OCI-LY3 (cell line): Measurements from ENCODE around the gene ZBTB45.
A peak's percentile ranks its signal among the peaks of the same experiment; 100 is the strongest.

Experiments
- H2AFZ ChIP-seq: fragments of 200-600, 300-600 bp; shearing (Covaris generic); 2 replicates; pipeline ENCODE4 v1.6.0; 2014; ENCODE audit warnings: antibody characterized with exemption, low read depth, low read length
- H3K27ac ChIP-seq: fragments of 200-600, 300-600 bp; sonication (generic); 2 replicates; pipeline ENCODE4 v1.5.1; 2014; ENCODE audit warnings: mild to moderate bottlenecking, low read length, moderate library complexity, mixed read lengths
- H3K27me3 ChIP-seq: fragments of 200-600, 300-600 bp; sonication (generic); 2 replicates; pipeline ENCODE4 v1.6.1; 2014; ENCODE audit warnings: low read depth, low read length, mixed read lengths
- H3K36me3 ChIP-seq: fragments of 200-600, 300-600 bp; sonication (generic); replicated peaks from 2 replicates; pipeline ENCODE3; 2014; ENCODE audit warnings: low read depth, low read length, mixed read lengths
- H3K4me1 ChIP-seq: fragments of 300-600, 200-600 bp; sonication (generic); 2 replicates; pipeline ENCODE4 v1.6.1; 2014; ENCODE audit warnings: low read length, mixed read lengths
- H3K4me2 ChIP-seq: fragments of 200-600, 300-600 bp; sonication (generic); 2 replicates; pipeline ENCODE4 v1.6.1; 2014; ENCODE audit warnings: low read length, mixed read lengths
- H3K4me3 ChIP-seq: fragments of 300-600, 200-600 bp; sonication (generic); 2 replicates; pipeline ENCODE4 v1.5.1; 2014; ENCODE audit warnings: antibody characterized with exemption, mild to moderate bottlenecking, low read length, moderate library complexity
- H3K79me2 ChIP-seq: fragments of 300-600, 200-600 bp; shearing (Covaris generic); 2 replicates; pipeline ENCODE4 v1.6.1; 2014; ENCODE audit warnings: mild to moderate bottlenecking, low read length, mixed read lengths
- H3K9ac ChIP-seq: fragments of 300-600, 200-600 bp; shearing (Covaris generic); 2 replicates; pipeline ENCODE4 v1.6.0; 2014; ENCODE audit warnings: mild to moderate bottlenecking, low read length, moderate library complexity
- H3K9me3 ChIP-seq: fragments of 200-600, 300-600 bp; shearing (Covaris generic); 2 replicates; pipeline ENCODE4 v1.6.1; 2014; ENCODE audit warnings: low read length, mixed read lengths; ENCODE audit not compliant: insufficient read depth
- H4K20me1 ChIP-seq: fragments of 200-600, 300-600 bp; sonication (generic); 2 replicates; pipeline ENCODE4 v1.6.1; 2016; ENCODE audit warnings: low read length, mixed read lengths; ENCODE audit not compliant: insufficient read depth
- CTCF ChIP-seq: fragments of 200-600, 300-600 bp; sonication (generic); IDR thresholded peaks from 2 replicates; pipeline ENCODE4 v1.5.1; 2014; ENCODE audit warnings: antibody characterized with exemption, low read length, low read depth
- EZH2phosphoT487 ChIP-seq: fragments of 200-600 bp; shearing (Covaris generic); IDR thresholded peaks from 2 replicates; pipeline ENCODE4 v1.6.1; 2018; ENCODE audit warnings: antibody characterized with exemption, mixed run types, low read depth

The ZBTB45 gene

GRCh38 chr19:58466089-58466759 lies 53.4 kb downstream of the ZBTB45 start:
- Histone ChIP-seq H3K79me2 (peaks cover 9% of the 10 kb centered on the region), H3K9ac (peak overlapping the region; percentile 52), H3K36me3 (no peaks in the 10 kb centered on the region), H3K9me3 (no peaks in the 10 kb centered on the region), H3K4me3 (peak overlapping the region; percentile 81), H3K27ac (no peak overlapping the region), H3K4me2 (peak overlapping the region; percentile 83), H2AFZ (peak overlapping the region; percentile 94), H3K4me1 (peaks cover 19% of the 10 kb centered on the region), H4K20me1 (peaks cover 11% of the 10 kb centered on the region; the same call in 1 of the 2 replicates), H3K27me3 (peaks cover 2% of the 10 kb centered on the region; the same call in 1 of the 2 replicates)
- TF ChIP-seq CTCF, result no peak
- TF ChIP-seq EZH2phosphoT487, result no peak
